VCaP (cell line): ENCODE measurements around the gene SUPT6H.

Experiments
- H3K27ac ChIP-seq: fragments of 450-650 bp; 2 replicates; pipeline ENCODE4 v1.5.1; 2017
- CTCF ChIP-seq: fragments of 450-650 bp; conservative IDR thresholded peaks from 2 replicates; pipeline ENCODE4 v1.5.1; 2017; ENCODE audit warnings: mild to moderate bottlenecking, moderate library complexity

Gene SUPT6H

GRCh38 chr17:28744104-28744971 is 82.3 kb downstream of the SUPT6H start:
- TF ChIP-seq CTCF = no peak
- H3K27ac ChIP-seq = peak overlapping the region; percentile 99

GRCh38 chr17:28744972-28745785 is 83.2 kb downstream of the SUPT6H start:
- TF ChIP-seq CTCF = no peak
- H3K27ac ChIP-seq = peak overlapping the region; percentile 99

GRCh38 chr17:28745786-28746411 is 83.9 kb downstream of the SUPT6H start:
- H3K27ac ChIP-seq = peak overlapping the region; percentile 99

GRCh38 chr17:28746611-28747050 is 84.6 kb downstream of the SUPT6H start:
- peak overlapping the region; percentile 99 for H3K27ac ChIP-seq
- TF ChIP-seq CTCF = no peak; the same call in 1 of the 2 replicates

More at GRCh38 chr17:28745786-28746411, 83.9 kb downstream of the SUPT6H start:
- no peak for TF ChIP-seq CTCF

GRCh38 chr17:28747051-28747691 is 85.2 kb downstream of the SUPT6H start:
- peak overlapping the region; percentile 99 for H3K27ac ChIP-seq
- no peak for TF ChIP-seq CTCF

GRCh38 chr17:28747801-28748750 is 86.1 kb downstream of the SUPT6H start:
- peak overlapping the region; percentile 99 for H3K27ac ChIP-seq
- no peak for TF ChIP-seq CTCF
